HG02763 (cell line): Measurements from ENCODE around the gene ALG5.

Source experiments
- ATAC-seq: cut with Tn5 transposase; IDR thresholded peaks from one replicate; pipeline ENCODE4 v1.9.1; 2021; ENCODE audit warnings: mild to moderate bottlenecking, moderate library complexity; ENCODE audit not compliant: unreplicated experiment

ALG5 gene

GRCh38 chr13:36999054-36999714, at the start of gene ALG5:
TSS of gene ALG5 (minus strand) at chr13:36999340. CDS start at chr13:36999300, 40 bp downstream.
- peak; percentile 64 for ATAC-seq

- ATAC-seq: no peak
Observed at GRCh38 chr13:37047846-37048245, 48.7 kb upstream of the ALG5 start.

GRCh38 chr13:37047032-37047431, 47.9 kb upstream of the ALG5 start:
- no peak for ATAC-seq

- ATAC-seq: no peak
Observed at GRCh38 chr13:37046062-37046461, 46.9 kb upstream of the ALG5 start.

- ATAC-seq: no peak
Observed at GRCh38 chr13:37040789-37041188, 41.6 kb upstream of the ALG5 start.

GRCh38 chr13:37039896-37040295, 40.8 kb upstream of the ALG5 start:
- no peak for ATAC-seq

GRCh38 chr13:37037241-37037640, 38.1 kb upstream of the ALG5 start:
- ATAC-seq: no peak

GRCh38 chr13:37029617-37030016, 30.5 kb upstream of the ALG5 start:
- ATAC-seq: no peak

- no peak for ATAC-seq
Observed at GRCh38 chr13:37027639-37028038, 28.5 kb upstream of the ALG5 start.

GRCh38 chr13:37026771-37027170, 27.6 kb upstream of the ALG5 start:
- ATAC-seq: no peak

GRCh38 chr13:37023871-37024270, 24.7 kb upstream of the ALG5 start:
- ATAC-seq: no peak

GRCh38 chr13:37014609-37015008, 15.5 kb upstream of the ALG5 start:
- ATAC-seq: no peak

- no peak for ATAC-seq
Observed at GRCh38 chr13:37011788-37012187, 12.6 kb upstream of the ALG5 start.

GRCh38 chr13:37011002-37011401, 11.9 kb upstream of the ALG5 start:
- ATAC-seq: no peak

GRCh38 chr13:37010424-37010823, 11.3 kb upstream of the ALG5 start:
- ATAC-seq: no peak

- no peak for ATAC-seq
Observed at GRCh38 chr13:37009692-37010091, 10.6 kb upstream of the ALG5 start.

- ATAC-seq: no peak
Observed at GRCh38 chr13:37001921-37002250, 2.7 kb upstream of the ALG5 start.

- ATAC-seq: no peak
Observed at GRCh38 chr13:36998624-36999041, 507 bp downstream of the ALG5 start.

GRCh38 chr13:36997716-36998427, 1.3 kb downstream of the ALG5 start:
- ATAC-seq: no peak

- no peak for ATAC-seq
Observed at GRCh38 chr13:36992362-36992761, 6.8 kb downstream of the ALG5 start.

- no peak for ATAC-seq
Observed at GRCh38 chr13:36986462-36987240, 12.5 kb downstream of the ALG5 start.

- ATAC-seq: no peak
Observed at GRCh38 chr13:36981156-36981743, 17.9 kb downstream of the ALG5 start.
